Gastroesophageal sphincter (tissue), 3 donors: ENCODE measurements around the gene TTLL6.

Experiments used
- CTCF ChIP-seq, 4 experiments: fragments of 200-600 bp in 2 of 4; fragments of 450-650 bp in 2 of 4; sonication (generic) in 1 of 4; IDR thresholded peaks; one replicate each; pipeline ENCODE4 v1.5.1; 2017 to 2019; ENCODE audit warnings: antibody characterized with exemption in 4 of 4, mild to moderate bottlenecking in 2 of 4, moderate library complexity in 2 of 4
- EP300 ChIP-seq: sonication (generic); formaldehyde crosslinking; IDR thresholded peaks from one replicate; pipeline ENCODE4 v1.6.1; 2017; ENCODE audit warnings: antibody characterized with exemption, mild to moderate bottlenecking
- POLR2A ChIP-seq, 2 donors: fragments of 450-650 bp; IDR thresholded peaks; one replicate each; pipeline ENCODE4 v1.6.1; 2017; ENCODE audit warnings: antibody characterized with exemption in 2 of 2, mild to moderate bottlenecking in 2 of 2, moderate library complexity in 1 of 2
- POLR2AphosphoS5 ChIP-seq: sonication (generic); formaldehyde crosslinking; IDR thresholded peaks from one replicate; pipeline ENCODE4 v1.6.1; 2017; ENCODE audit warnings: antibody characterized with exemption

- TF ChIP-seq CTCF (IDR thresholded peaks at IDR 0.05): no peak
- no peak for TF ChIP-seq POLR2A (IDR thresholded peaks at IDR 0.05)
- TF ChIP-seq EP300: no peak
- no peak for TF ChIP-seq POLR2AphosphoS5
Observed at GRCh38 chr17:48746916-48747444, 70.0 kb downstream of the TTLL6 start.
